Astrocyte of the spinal cord (primary cell): ENCODE data around the gene OR4N2.
"Not testable (repeated sequence)": the region's sequence is repeated elsewhere in the genome, so short reads cannot be mapped to it uniquely, and the experiment has no call there.

Experiments
- DNase-seq: peaks from one replicate; pipeline ENCODE4 v3.0.0; 2011; ENCODE audit warnings: low read depth, low spot score
- H3K4me3 ChIP-seq: 2 replicates; pipeline ENCODE4 v1.5.1; 2011; ENCODE audit warnings: low read depth, mild to moderate bottlenecking, low read length, moderate library complexity
- CTCF ChIP-seq: IDR thresholded peaks from 2 replicates; pipeline ENCODE4 v1.5.1; 2012; ENCODE audit warnings: low read depth, mild to moderate bottlenecking, low read length, inconsistent platforms
- in situ Hi-C: cut with HindIII; loops from 2 replicates; pipeline ENCODE4 v1.10.0; 2017; ENCODE audit warnings: low sequenced_read_pairs

Gene OR4N2

GRCh38 chr14:19828314-19828713, 24.7 kb downstream of the OR4N2 start:
- in situ Hi-C loops, result no loop called here
- H3K4me3 ChIP-seq, result no peak overlapping the region
- no peak for TF ChIP-seq CTCF

DNA sequence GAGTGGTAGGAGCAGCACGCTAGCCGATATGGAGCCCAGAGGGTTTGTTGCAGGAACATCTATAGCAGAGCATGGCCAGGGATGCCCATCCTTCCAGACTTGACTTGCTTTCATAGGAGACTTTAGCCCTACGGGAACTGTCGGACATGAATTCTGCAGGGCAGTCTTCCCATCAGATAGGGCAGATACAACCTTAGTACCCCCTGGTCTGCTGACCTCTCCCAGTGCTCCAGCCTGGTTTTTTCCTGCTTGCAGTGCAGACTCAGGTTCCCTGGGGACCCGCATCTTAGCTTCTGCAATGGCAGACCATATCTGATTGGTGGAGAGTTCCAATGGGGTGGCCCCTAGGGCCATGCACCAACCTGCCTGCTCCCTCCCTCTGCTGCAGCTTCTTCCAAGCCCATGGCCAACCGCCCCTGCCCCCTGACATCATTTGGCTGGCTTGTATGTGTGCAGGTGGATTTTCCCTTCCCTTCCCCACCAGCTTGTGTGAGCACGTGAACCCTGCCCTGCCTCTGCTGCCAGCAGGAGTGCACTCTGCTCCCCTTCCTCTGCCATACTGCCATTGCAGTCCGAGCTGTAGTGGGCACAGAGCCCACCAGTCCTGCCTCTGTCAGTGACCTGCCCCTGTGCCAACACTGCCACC, 30.8 kb downstream of the OR4N2 start:
- DNase-seq, H3K4me3 ChIP-seq, in situ Hi-C loops: not testable (repeated sequence)

More at GRCh38 chr14:19828314-19828713, 24.7 kb downstream of the OR4N2 start:
- DNase-seq, result no peak

- in situ Hi-C loops, result no loop called here
- DNase-seq, result no peak
- no peak overlapping the region for H3K4me3 ChIP-seq
- no peak for TF ChIP-seq CTCF
These were observed 34.9 kb downstream of the OR4N2 start for GRCh38 chr14:19838433-19838832.

DNA sequence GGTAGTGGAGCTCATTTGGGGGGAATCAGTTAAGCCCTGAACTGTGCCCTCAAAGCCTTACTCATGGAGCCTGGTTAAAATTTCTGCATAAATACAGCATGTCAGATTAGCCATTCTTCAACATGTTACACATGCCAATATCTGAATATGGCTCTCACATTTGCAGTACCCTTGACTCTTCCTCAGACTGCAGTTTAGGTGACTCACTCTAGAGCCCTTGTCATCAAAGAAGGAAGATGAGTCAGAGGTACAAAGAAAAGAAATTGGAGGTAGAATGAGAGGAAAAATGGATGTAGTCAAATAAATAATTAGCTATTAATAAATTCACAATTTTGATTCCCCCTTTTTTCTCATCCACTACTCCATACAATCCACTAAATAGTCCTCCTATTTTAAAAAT, 47.8 kb downstream of the OR4N2 start:
- no peak for TF ChIP-seq CTCF
- in situ Hi-C loops, result no loop called here
- H3K4me3 ChIP-seq, result no peak overlapping the region
- DNase-seq, result no peak

GRCh38 chr14:19866061-19866669, 62.6 kb downstream of the OR4N2 start:
- in situ Hi-C loops, DNase-seq, H3K4me3 ChIP-seq: not testable (repeated sequence)

DNA sequence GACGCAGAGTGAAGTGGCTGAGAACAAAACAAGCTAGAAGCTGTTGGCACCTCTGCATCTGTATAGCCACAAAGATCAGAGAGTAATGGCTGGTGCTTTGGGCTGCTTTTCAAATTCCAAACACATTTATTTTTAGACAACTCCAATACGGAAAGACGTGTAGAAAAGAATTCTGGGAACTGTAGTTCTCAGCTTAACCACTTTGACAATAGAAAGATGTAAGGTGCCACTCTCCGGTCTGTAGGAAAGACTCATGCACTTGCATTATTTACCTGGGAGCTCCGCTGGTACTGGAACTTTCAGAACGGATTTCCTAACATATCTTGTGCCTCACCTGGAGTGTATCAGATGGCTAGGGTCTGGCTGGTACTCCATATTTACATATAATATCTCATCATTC, 69.6 kb downstream of the OR4N2 start:
- H3K4me3 ChIP-seq, result no peak overlapping the region
- in situ Hi-C loops, result no loop called here
- DNase-seq, result no peak
- no peak for TF ChIP-seq CTCF

DNA sequence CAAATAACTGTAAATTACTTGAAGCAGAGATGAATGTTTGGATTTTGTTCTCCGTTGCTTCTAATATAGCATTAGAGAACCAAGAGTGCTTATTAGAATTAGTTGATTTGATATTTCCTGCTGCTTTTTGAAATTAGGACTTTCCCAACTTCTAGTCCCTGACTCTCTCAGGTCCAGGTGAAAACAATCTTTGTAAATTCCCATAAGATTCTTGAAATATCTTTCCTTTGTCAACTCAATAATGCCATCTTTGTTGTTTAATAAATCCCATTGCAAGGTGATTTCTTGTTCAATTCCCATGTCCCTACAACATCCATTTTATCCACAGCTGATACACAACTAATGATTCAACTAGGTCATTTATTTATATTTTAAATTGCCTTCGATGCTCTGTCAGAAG, 71.3 kb downstream of the OR4N2 start, which contains the start of gene OR4K2:
Gene OR4K2 (plus strand): TSS at position 301 of the 400 bp plus-strand sequence. CDS start 1,126 bp downstream, outside the sequence.
- in situ Hi-C loops, result no loop called here
- no peak for TF ChIP-seq CTCF
- no peak within 1 kb of the TSS for H3K4me3 ChIP-seq
- DNase-seq, result no peak
